Measurements from ENCODE around the gene ASTN2.

Gene ASTN2

GRCh38 chr9:116381350-116381749 is 1033.5 kb downstream of the ASTN2 start:
- no peak overlapping the region for H3K4me2 ChIP-seq
- no peaks in the 10 kb centered on the region for H3K4me1 ChIP-seq (ENCODE audit: low read depth, poor library complexity, severe bottlenecking)
- H3K4me3 ChIP-seq (IDR thresholded peaks at IDR 0.05; ENCODE audit: insufficient read depth, low read depth, low read length) = no peak overlapping the region
- no peaks in the 10 kb centered on the region for H3K36me3 ChIP-seq (ENCODE audit: insufficient read depth)
- no peaks in the 10 kb centered on the region for H4K20me1 ChIP-seq (ENCODE audit: insufficient read depth)
- H3K79me2 ChIP-seq (ENCODE audit: insufficient read depth, low read depth) = no peaks in the 10 kb centered on the region
- H3K9ac ChIP-seq = no peak overlapping the region
- TF ChIP-seq CTCF (conservative IDR thresholded peaks at IDR 0.05; ENCODE audit: low read depth, low read length) = no peak
- no peaks in the 10 kb centered on the region for H3K27me3 ChIP-seq (ENCODE audit: insufficient read depth, low read depth)
- no peak overlapping the region for H2AFZ ChIP-seq (ENCODE audit: low read depth)
- no peak overlapping the region for H3K27ac ChIP-seq

- H3K9ac ChIP-seq = no peak overlapping the region
- no peaks in the 10 kb centered on the region for H3K36me3 ChIP-seq (ENCODE audit: insufficient read depth)
- H3K27ac ChIP-seq = no peak overlapping the region
- H2AFZ ChIP-seq (ENCODE audit: low read depth) = no peak overlapping the region
- H3K79me2 ChIP-seq (ENCODE audit: insufficient read depth, low read depth) = no peaks in the 10 kb centered on the region
- no peaks in the 10 kb centered on the region for H4K20me1 ChIP-seq (ENCODE audit: insufficient read depth)
- H3K4me1 ChIP-seq (ENCODE audit: low read depth, poor library complexity, severe bottlenecking) = no peaks in the 10 kb centered on the region
- H3K27me3 ChIP-seq (ENCODE audit: insufficient read depth, low read depth) = no peaks in the 10 kb centered on the region
- no peak overlapping the region for H3K4me2 ChIP-seq
- no peak overlapping the region for H3K4me3 ChIP-seq (IDR thresholded peaks at IDR 0.05; ENCODE audit: insufficient read depth, low read depth, low read length)
- no peak for TF ChIP-seq CTCF (conservative IDR thresholded peaks at IDR 0.05; ENCODE audit: low read depth, low read length)
These were observed 1034.3 kb downstream of the ASTN2 start for GRCh38 chr9:116380496-116380995.

GRCh38 chr9:116379821-116380220 is 1035.0 kb downstream of the ASTN2 start:
- Histone ChIP-seq H3K4me2 (no peak overlapping the region), H4K20me1 (ENCODE audit: insufficient read depth) (no peaks in the 10 kb centered on the region), H3K36me3 (ENCODE audit: insufficient read depth) (no peaks in the 10 kb centered on the region), H3K4me3 (IDR thresholded peaks at IDR 0.05; ENCODE audit: insufficient read depth, low read depth, low read length) (no peak overlapping the region), H3K79me2 (ENCODE audit: insufficient read depth, low read depth) (no peaks in the 10 kb centered on the region), H3K9ac (no peak overlapping the region), H2AFZ (ENCODE audit: low read depth) (no peak overlapping the region), H3K4me1 (ENCODE audit: low read depth, poor library complexity, severe bottlenecking) (no peaks in the 10 kb centered on the region), H3K27ac (no peak overlapping the region), H3K27me3 (ENCODE audit: insufficient read depth, low read depth) (no peaks in the 10 kb centered on the region)
- no peak for TF ChIP-seq CTCF (conservative IDR thresholded peaks at IDR 0.05; ENCODE audit: low read depth, low read length)

GRCh38 chr9:116378873-116379272 is 1036.0 kb downstream of the ASTN2 start:
- Histone ChIP-seq H3K4me3 (IDR thresholded peaks at IDR 0.05; ENCODE audit: insufficient read depth, low read depth, low read length) (no peak overlapping the region), H3K36me3 (ENCODE audit: insufficient read depth) (no peaks in the 10 kb centered on the region), H3K4me1 (ENCODE audit: low read depth, poor library complexity, severe bottlenecking) (no peaks in the 10 kb centered on the region), H4K20me1 (ENCODE audit: insufficient read depth) (no peaks in the 10 kb centered on the region), H3K4me2 (no peak overlapping the region), H3K9ac (no peak overlapping the region), H3K27me3 (ENCODE audit: insufficient read depth, low read depth) (no peaks in the 10 kb centered on the region), H2AFZ (ENCODE audit: low read depth) (no peak overlapping the region), H3K27ac (no peak overlapping the region), H3K79me2 (ENCODE audit: insufficient read depth, low read depth) (no peaks in the 10 kb centered on the region)
- TF ChIP-seq CTCF (conservative IDR thresholded peaks at IDR 0.05; ENCODE audit: low read depth, low read length) = no peak
